Transverse colon (tissue), 3 donors: ENCODE measurements around the gene DKC1.

Source experiments
- CTCF ChIP-seq, 5 experiments: fragments of 200-600 bp in 3 of 5; fragments of 450-650 bp in 2 of 5; sonication (generic) in 3 of 5; IDR thresholded peaks; 1 replicate in 2 of 5; 2 replicates in 3 of 5; pipeline ENCODE4 v1.5.1; 2016 to 2017; ENCODE audit warnings: antibody characterized with exemption in 5 of 5, inconsistent platforms in 3 of 5, mild to moderate bottlenecking in 2 of 5, moderate library complexity in 1 of 5
- POLR2A ChIP-seq: fragments of 450-650 bp; IDR thresholded peaks from one replicate; pipeline ENCODE4 v1.6.1; 2016; ENCODE audit warnings: antibody characterized with exemption, mild to moderate bottlenecking, moderate library complexity

GRCh38 chrX:154795016-154795415, 32.4 kb downstream of the DKC1 start:
- TF ChIP-seq CTCF (IDR thresholded peaks at IDR 0.05), result no peak
- no peak for TF ChIP-seq POLR2A
